ENCODE measurements around the gene PNMA6E. TPM values are rescaled to one million over a fixed set of nuclear protein-coding genes. Genes with fewer than 3 reads are reported as not detected.

PNMA6E gene
- total RNA-seq, 1 experiment from 2014 or later, result not detected

GRCh38 chrX:153372949-153373348 is 28.2 kb downstream of the PNMA6E start:
- H3K4me1 ChIP-seq, result no peaks in the 10 kb centered on the region
- intact Hi-C loops (cut with micrococcal nuclease; ENCODE audit: unreplicated experiment), result no loop called here
- no peaks in the 10 kb centered on the region for H3K9me3 ChIP-seq
- BruUV-seq (replicated peaks), result no TSS peak
- TF ChIP-seq, protein P1, sequence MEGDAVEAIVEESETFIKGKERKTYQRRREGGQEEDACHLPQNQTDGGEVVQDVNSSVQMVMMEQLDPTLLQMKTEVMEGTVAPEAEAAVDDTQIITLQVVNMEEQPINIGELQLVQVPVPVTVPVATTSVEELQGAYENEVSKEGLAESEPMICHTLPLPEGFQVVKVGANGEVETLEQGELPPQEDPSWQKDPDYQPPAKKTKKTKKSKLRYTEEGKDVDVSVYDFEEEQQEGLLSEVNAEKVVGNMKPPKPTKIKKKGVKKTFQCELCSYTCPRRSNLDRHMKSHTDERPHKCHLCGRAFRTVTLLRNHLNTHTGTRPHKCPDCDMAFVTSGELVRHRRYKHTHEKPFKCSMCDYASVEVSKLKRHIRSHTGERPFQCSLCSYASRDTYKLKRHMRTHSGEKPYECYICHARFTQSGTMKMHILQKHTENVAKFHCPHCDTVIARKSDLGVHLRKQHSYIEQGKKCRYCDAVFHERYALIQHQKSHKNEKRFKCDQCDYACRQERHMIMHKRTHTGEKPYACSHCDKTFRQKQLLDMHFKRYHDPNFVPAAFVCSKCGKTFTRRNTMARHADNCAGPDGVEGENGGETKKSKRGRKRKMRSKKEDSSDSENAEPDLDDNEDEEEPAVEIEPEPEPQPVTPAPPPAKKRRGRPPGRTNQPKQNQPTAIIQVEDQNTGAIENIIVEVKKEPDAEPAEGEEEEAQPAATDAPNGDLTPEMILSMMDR (IDR thresholded peaks at IDR 0.05; ENCODE audit: insufficient read depth in 1 of 2, low read depth in 1 of 2, low read length in 1 of 2, severe bottlenecking in 1 of 2, unreplicated experiment in 1 of 2), result no peak
- Mint-ChIP-seq H3K4me3 (ENCODE audit: unreplicated experiment) (no peak overlapping the region), H3K9me3 (ENCODE audit: unreplicated experiment) (no peaks in the 10 kb centered on the region), H3K27me3 (ENCODE audit: insufficient read depth, unreplicated experiment) (peaks cover 10% of the 10 kb centered on the region), H3K27ac (ENCODE audit: unreplicated experiment) (no peak overlapping the region), H3K36me3 (ENCODE audit: insufficient read depth, unreplicated experiment) (no peaks in the 10 kb centered on the region), H3K4me1 (ENCODE audit: low read depth, unreplicated experiment) (no peaks in the 10 kb centered on the region)
- H3K4me3 ChIP-seq (ENCODE audit: low read depth, low read length), result no peak overlapping the region
- H3K27me3 ChIP-seq (replicated peaks; ENCODE audit: control insufficient read depth, insufficient read depth, low read length), result no peaks in the 10 kb centered on the region
- DNase-seq, result no peak
- ChIA-PET POLR2A (no interaction called here), CTCF (interaction anchor here (0.6 kb wide), 1 partner anchor 431 kb away, joined by 4 read pairs; no protein-coding TSS in a partner anchor)
- H3K36me3 ChIP-seq (ENCODE audit: control insufficient read depth, insufficient read depth, low read length), result no peaks in the 10 kb centered on the region

DNA sequence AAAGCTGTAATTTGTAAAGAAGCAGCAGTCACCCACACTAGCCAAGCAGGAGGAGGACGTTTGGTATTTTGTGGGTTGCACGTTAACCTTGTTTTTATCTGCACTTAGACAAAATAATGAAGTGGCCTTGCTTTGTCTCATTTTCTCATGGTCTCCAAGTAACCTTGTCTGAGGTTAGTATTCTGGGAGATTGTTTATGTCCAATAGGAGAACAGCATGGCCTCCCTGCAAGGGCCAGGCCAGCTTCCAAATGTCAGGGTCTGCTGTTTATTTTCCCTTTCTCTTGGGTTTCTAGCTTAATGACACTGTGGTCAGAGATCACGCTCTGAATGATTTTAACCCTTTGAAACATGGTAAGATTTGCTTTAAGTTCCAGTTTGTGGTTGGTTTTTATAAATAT is 29.9 kb downstream of the PNMA6E start:
- no peak overlapping the region for H3K4me3 Mint-ChIP-seq (ENCODE audit: unreplicated experiment)
- POLR2A ChIA-PET, result no interaction called here
- Histone ChIP-seq H3K36me3 (ENCODE audit: control insufficient read depth, insufficient read depth, low read length) (no peaks in the 10 kb centered on the region), H3K4me3 (ENCODE audit: low read depth, low read length) (no peak overlapping the region), H3K9me3 (no peaks in the 10 kb centered on the region), H3K4me1 (no peaks in the 10 kb centered on the region), H3K27me3 (replicated peaks; ENCODE audit: control insufficient read depth, insufficient read depth, low read length) (no peaks in the 10 kb centered on the region)
- H3K9me3 Mint-ChIP-seq (ENCODE audit: unreplicated experiment), result no peaks in the 10 kb centered on the region
- CTCF ChIA-PET, result interaction anchor here (0.7 kb wide), 1 partner anchor 18 kb away, joined by 3 read pairs; no protein-coding TSS in a partner anchor
- H3K27me3 Mint-ChIP-seq (ENCODE audit: insufficient read depth, unreplicated experiment), result peaks cover 10% of the 10 kb centered on the region
- intact Hi-C loops (cut with micrococcal nuclease; ENCODE audit: unreplicated experiment), result no loop called here
- TF ChIP-seq, protein P1 (IDR thresholded peaks at IDR 0.05; ENCODE audit: insufficient read depth in 1 of 2, low read depth in 1 of 2, low read length in 1 of 2, severe bottlenecking in 1 of 2, unreplicated experiment in 1 of 2), result no peak
- BruUV-seq (replicated peaks), result no TSS peak
- DNase-seq, result no peak
- no peaks in the 10 kb centered on the region for H3K36me3 Mint-ChIP-seq (ENCODE audit: insufficient read depth, unreplicated experiment)
- no peaks in the 10 kb centered on the region for H3K4me1 Mint-ChIP-seq (ENCODE audit: low read depth, unreplicated experiment)
- H3K27ac Mint-ChIP-seq (ENCODE audit: unreplicated experiment), result no peak overlapping the region

DNA sequence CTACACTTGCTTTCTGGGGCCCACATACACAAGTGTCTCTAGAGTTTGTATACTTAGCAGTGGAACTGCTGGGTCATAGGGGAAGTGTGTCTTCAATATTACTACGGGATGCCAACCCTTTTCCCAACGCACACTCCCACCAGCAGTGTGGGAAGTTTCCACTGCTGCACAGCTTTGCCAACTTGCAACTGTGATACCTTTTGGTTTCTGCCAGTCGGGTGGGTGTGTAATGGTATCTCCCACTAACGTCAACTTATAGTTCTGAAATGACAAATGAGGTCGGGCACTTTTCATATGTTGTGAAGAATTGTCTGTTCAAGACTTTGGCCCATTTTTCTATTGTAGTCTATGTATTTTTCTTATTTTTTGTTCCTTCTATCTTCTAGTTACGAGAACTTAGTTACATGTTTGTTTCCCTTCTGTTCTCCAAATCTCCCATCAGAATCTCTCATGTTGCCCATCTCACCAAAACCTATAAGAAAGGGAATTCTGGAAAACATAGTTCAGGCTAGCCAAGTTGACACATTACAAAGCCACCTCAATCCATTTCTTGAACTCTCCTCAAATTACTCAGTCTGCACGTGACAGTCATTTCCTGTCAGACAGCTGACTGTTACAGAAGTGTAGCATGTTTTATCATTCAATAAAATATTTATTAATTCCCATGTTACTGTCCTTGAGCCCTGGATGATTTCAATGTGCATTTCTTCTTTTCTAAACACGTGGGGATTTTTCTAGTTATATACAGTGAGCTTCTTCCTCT is 30.7 kb downstream of the PNMA6E start:
- POLR2A ChIA-PET, result no interaction called here
- Histone ChIP-seq H3K9me3 (no peaks in the 10 kb centered on the region), H3K4me1 (no peaks in the 10 kb centered on the region), H3K4me3 (ENCODE audit: low read depth, low read length) (no peak overlapping the region), H3K27me3 (replicated peaks; ENCODE audit: control insufficient read depth, insufficient read depth, low read length) (no peaks in the 10 kb centered on the region), H3K36me3 (ENCODE audit: control insufficient read depth, insufficient read depth, low read length) (no peaks in the 10 kb centered on the region)
- CTCF ChIA-PET, result interaction anchor here (0.7 kb wide), 1 partner anchor 17 kb away, joined by 3 read pairs; no protein-coding TSS in a partner anchor
- BruUV-seq (replicated peaks), result no TSS peak
- Mint-ChIP-seq H3K9me3 (ENCODE audit: unreplicated experiment) (no peaks in the 10 kb centered on the region), H3K4me3 (ENCODE audit: unreplicated experiment) (no peak overlapping the region), H3K4me1 (ENCODE audit: low read depth, unreplicated experiment) (no peaks in the 10 kb centered on the region), H3K27me3 (ENCODE audit: insufficient read depth, unreplicated experiment) (peaks cover 10% of the 10 kb centered on the region), H3K36me3 (ENCODE audit: insufficient read depth, unreplicated experiment) (no peaks in the 10 kb centered on the region), H3K27ac (ENCODE audit: unreplicated experiment) (no peak overlapping the region)
- TF ChIP-seq, protein P1 (IDR thresholded peaks at IDR 0.05; ENCODE audit: insufficient read depth in 1 of 2, low read depth in 1 of 2, low read length in 1 of 2, severe bottlenecking in 1 of 2, unreplicated experiment in 1 of 2), result no peak
- intact Hi-C loops (cut with micrococcal nuclease; ENCODE audit: unreplicated experiment), result no loop called here
- DNase-seq, result no peak

All from Caco-2 (cell line).